Ectodermal cell (in vitro differentiated cells): ENCODE measurements around the gene RAVER1.

Source experiments
- H3K27ac ChIP-seq: 2 replicates; pipeline ENCODE4 v1.7.0; 2013; ENCODE audit warnings: mild to moderate bottlenecking, low read depth, low read length; ENCODE audit not compliant: insufficient read depth, poor library complexity, severe bottlenecking
- H3K27me3 ChIP-seq: 2 replicates; pipeline ENCODE4 v1.7.0; 2013; ENCODE audit warnings: mild to moderate bottlenecking, low read length; ENCODE audit not compliant: insufficient read depth, control insufficient read depth, poor library complexity, severe bottlenecking
- H3K36me3 ChIP-seq: one replicate; pipeline ENCODE4 v1.7.0; 2013; ENCODE audit warnings: low read length; ENCODE audit not compliant: control insufficient read depth, insufficient read depth
- H3K4me1 ChIP-seq: one replicate; pipeline ENCODE4 v1.7.0; 2013; ENCODE audit warnings: low read length; ENCODE audit not compliant: control insufficient read depth, insufficient read depth
- H3K4me3 ChIP-seq: 2 replicates; pipeline ENCODE4 v1.7.0; 2013; ENCODE audit warnings: low read depth, low read length, control low read depth; ENCODE audit not compliant: insufficient read depth
- H3K9me3 ChIP-seq: 2 replicates; pipeline ENCODE4 v1.7.0; 2013; ENCODE audit warnings: mild to moderate bottlenecking, low read length, moderate library complexity; ENCODE audit not compliant: control insufficient read depth
- WGBS, 2 experiments: methylation state at CpG; one replicate each; pipeline ENCODE4 v1.1.7; 2013; ENCODE audit warnings: missing lambda C conversion rate in 2 of 2; 5-methylcytosine and 5-hydroxymethylcytosine counted together

Gene RAVER1

DNA sequence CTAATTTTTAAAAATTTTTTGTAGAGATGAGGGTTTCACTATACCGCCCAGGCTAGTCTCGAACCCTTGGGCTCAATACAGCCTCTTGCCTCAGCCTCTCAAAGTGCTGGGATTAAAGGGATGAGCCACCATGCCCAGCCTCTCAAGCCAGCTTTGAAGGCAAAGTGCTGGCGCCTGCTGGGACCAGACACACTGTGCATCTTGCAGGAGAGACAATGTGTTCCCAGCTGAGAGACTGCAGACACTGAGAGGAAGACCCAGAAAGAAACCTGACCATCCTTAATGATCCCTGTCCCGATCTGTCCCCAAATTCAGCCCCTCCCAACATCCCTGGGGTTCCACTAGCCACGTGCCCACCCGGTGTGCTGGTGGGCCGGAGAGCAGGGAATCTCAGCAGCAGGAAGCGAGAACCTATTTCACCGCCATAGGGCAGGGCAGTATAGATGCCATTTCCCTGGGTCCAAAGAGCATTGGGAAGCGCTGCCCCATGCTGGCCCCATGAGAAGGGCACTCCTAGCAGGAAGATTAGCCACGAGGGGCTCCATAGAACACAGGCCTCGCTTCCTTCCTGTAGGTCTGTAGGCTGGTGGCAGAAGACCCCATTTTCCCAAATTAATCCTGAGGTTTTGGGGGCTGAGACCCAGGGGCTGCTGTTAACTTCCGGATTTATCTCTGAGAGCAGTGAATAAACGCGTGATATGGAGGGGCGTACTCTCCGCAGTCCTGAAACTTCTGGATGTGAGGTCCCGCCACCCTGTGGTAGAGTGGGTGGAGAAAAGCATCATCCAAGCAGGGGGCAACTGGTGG, 968 bp downstream of the RAVER1 start:
- Histone ChIP-seq H3K27me3 (peaks cover 19% of the 10 kb centered on the region), H3K4me1 (peaks cover 17% of the 10 kb centered on the region), H3K4me3 (peak overlapping the region; percentile 63), H3K27ac (no peak overlapping the region), H3K9me3 (no peaks in the 10 kb centered on the region), H3K36me3 (peaks cover 25% of the 10 kb centered on the region)
- 41 to 44% methylated on average over 18 of the region's 18 CpGs for WGBS, 2 experiments

DNA sequence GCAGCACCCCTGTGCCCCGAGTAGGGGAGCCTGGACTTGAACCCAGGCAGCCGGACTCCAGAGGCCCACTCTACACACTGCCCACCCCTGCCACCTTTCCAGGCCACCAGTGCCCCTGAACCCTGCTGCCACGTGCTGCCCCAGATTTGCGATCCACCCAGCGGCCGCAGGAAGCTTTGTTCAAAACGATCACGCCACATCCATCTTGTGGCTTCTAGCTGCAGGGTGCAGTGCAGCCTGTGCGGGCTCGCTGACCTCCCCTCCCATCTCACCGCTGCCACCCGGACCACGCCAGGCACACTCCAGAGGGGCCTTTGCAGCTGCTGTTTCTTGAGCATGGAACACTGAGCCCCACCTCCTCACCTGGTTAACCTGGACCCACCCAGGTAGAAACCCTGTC, 3.8 kb downstream of the RAVER1 start:
- H3K27ac ChIP-seq = no peak overlapping the region
- no peak overlapping the region for H3K4me3 ChIP-seq
- peaks cover 9% of the 10 kb centered on the region for H3K27me3 ChIP-seq
- H3K4me1 ChIP-seq = peaks cover 17% of the 10 kb centered on the region
- H3K9me3 ChIP-seq = no peaks in the 10 kb centered on the region
- peaks cover 36% of the 10 kb centered on the region for H3K36me3 ChIP-seq
- WGBS, 2 experiments = 95 to 96% methylated on average over 13 of the region's 13 CpGs

DNA sequence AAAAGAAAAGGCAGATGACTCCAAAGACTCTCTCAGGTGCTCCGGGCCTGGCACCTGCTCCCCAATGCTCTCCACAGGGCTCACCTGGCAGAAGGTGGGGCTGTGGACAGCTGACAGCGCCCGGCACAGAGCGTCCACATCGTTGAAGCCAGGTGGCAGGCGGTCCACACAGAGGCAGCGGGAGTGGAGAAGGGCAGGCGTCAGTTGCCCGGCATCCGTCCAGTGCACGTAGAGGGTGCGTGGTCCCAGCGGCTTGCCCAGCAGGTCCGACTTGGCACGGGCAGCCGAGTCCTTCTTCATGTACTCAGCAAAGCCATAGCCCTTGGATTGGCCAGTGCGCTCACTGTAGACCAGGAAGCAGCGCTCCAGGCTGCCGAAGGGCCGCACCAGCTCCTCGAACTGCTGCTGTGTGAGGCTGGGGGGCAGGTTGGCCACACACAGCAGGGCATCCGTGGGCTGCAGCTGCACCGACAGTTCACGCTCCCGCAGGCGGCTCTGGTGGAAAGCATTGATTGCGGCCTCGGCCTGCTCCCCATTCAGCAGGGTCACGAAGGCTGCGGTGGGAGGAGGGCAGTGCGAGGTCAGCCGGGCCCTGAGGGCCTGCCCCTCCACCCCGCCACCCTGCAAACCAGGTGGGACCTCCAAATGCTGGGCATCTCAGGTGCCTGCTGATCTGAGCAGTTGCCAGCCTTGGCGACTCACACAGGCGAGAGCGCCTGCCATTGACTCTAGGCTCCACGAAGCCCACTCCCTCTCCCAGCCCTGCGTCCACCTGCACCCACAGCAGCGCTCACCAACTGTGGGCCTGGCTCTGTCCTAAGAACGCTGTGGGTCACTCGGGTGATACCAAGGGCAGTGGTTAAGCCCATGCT, 4.5 kb downstream of the RAVER1 start:
- Histone ChIP-seq H3K36me3 (peaks cover 40% of the 10 kb centered on the region), H3K27ac (no peak overlapping the region), H3K9me3 (no peaks in the 10 kb centered on the region), H3K4me3 (no peak overlapping the region), H3K4me1 (peaks cover 10% of the 10 kb centered on the region), H3K27me3 (peaks cover 1% of the 10 kb centered on the region)
- WGBS, 2 experiments = 96 to 97% methylated on average over 41 of the region's 41 CpGs

DNA sequence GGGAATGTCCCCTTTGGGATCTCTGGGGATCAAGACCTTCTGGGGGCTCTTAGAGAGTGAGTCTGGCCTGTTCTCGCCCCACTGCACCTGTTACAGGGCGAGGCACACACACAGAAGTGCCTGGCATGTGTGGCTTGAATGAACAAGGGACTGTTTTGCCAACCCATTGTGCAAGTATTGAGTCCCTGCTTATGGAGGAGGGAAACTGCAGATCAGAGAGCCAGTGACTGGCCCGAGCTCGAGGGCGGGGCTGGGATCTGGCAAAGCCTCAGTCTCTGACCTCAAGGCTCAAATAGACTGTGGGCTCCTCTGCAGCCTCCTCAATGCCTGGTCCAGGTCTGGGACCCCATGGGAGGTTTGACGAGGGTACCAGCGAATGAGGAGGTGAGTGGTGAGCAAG, 5.5 kb downstream of the RAVER1 start:
- peaks cover 47% of the 10 kb centered on the region for H3K36me3 ChIP-seq
- 96 to 97% methylated on average over 7 of the region's 7 CpGs for WGBS, 2 experiments
- H3K27ac ChIP-seq = no peak overlapping the region

DNA sequence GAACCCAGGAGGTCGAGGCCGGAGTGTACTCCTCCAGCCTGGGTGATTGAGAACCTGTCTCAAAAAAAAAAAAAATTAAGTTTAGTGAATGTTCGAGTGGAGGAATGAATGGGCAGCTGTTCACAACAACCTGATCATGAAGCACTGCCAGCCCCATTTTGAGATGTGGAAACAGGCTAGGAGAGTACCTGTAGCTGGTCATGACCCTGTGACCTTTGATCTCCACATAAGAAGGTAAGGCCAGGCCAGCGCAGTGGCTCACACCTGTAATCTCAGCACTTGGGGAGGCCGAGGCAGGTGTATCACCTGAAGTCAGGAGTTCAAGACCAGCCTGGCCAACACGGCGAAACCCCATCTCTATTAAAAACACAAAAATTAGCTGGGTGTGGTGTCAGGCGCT, 7.6 kb downstream of the RAVER1 start:
- no peak overlapping the region for H3K27ac ChIP-seq
- H3K4me1 ChIP-seq = no peaks in the 10 kb centered on the region
- H3K4me3 ChIP-seq = no peak overlapping the region
- no peaks in the 10 kb centered on the region for H3K9me3 ChIP-seq
- peaks cover 65% of the 10 kb centered on the region for H3K36me3 ChIP-seq
- 93% methylated on average over 8 of the region's 8 CpGs for WGBS, 2 experiments
- H3K27me3 ChIP-seq = no peaks in the 10 kb centered on the region

More for the DNA sequence above, 5.5 kb downstream of the RAVER1 start:
- H3K9me3 ChIP-seq = no peaks in the 10 kb centered on the region
- H3K27me3 ChIP-seq = no peaks in the 10 kb centered on the region
- no peak overlapping the region for H3K4me3 ChIP-seq
- peaks cover 10% of the 10 kb centered on the region for H3K4me1 ChIP-seq

DNA sequence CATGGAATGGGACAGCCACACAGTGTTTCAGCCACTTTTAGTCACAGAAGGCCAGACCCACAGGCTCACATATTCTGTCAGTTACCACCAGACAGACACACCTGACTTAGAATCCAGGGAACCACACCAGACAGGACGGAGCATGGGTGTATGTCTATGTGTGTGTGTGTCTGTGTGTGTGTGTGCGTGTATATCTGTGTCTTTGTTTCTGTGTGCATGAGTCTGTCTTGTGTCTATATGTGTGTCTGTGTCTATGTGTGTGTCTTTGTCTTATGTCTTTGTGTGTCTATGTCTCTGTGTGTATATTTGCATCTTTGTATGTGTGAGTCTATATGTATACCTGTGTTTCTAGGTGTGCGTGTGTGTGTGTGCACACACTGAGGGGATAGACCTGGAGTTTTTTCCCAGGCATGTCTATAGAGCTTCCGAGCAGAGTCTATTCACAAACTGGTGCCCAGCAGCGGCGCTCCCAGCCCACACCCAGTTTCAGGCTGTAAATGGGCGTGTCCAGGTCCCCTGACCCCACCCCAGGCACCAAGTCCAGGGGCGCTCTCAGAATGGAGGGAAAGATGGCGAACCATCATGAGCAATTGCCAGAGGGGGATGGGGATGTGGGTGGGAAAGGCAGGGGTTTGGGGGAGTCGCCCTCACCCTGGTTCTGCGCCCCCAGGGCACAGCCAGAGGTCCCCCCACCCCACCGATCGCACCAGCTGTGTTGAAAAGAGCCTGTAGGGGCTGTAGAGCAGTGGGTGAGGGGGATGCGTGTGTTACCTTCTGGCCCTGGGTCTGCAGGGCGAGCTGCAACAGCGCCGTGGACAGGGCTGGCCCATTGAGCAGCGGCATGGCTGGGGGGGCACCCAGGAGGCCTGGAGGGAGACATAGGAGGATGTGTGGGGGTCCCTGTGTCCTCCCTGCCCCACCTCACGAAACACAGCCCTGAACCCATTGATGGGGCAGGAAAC, 11.2 kb downstream of the RAVER1 start:
- peaks cover 54% of the 10 kb centered on the region for H3K36me3 ChIP-seq
- H3K27ac ChIP-seq = no peak overlapping the region
- WGBS, 2 experiments = 96 to 97% methylated on average over 19 of the region's 19 CpGs
- H3K4me3 ChIP-seq = no peak overlapping the region
- no peaks in the 10 kb centered on the region for H3K27me3 ChIP-seq
- H3K9me3 ChIP-seq = no peaks in the 10 kb centered on the region
- no peaks in the 10 kb centered on the region for H3K4me1 ChIP-seq

DNA sequence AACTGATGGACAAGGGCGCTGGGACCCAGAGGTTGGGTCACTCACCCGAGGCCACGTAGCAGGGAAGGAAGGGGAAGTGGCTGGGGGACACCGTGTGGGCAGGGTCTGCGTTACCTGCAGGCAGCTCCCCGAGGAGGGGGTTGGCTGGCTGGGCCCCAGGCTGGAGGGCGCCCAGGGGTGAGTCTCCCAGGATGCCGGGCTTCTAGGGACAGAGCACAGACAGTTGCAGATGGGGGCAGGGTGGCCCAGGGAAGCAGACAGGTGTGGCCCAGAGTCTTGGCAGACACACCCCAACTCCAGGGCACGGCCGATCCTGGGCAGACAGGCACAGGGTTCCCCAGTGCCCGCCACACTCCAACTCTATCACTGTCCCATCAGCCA, 11.9 kb downstream of the RAVER1 start:
- H3K27me3 ChIP-seq = no peaks in the 10 kb centered on the region
- 93 to 95% methylated on average over 11 of the region's 11 CpGs for WGBS, 2 experiments
- H3K4me1 ChIP-seq = peaks cover under 1% of the 10 kb centered on the region
- no peaks in the 10 kb centered on the region for H3K9me3 ChIP-seq
- H3K4me3 ChIP-seq = no peak overlapping the region
- no peak overlapping the region for H3K27ac ChIP-seq
- peaks cover 52% of the 10 kb centered on the region for H3K36me3 ChIP-seq

DNA sequence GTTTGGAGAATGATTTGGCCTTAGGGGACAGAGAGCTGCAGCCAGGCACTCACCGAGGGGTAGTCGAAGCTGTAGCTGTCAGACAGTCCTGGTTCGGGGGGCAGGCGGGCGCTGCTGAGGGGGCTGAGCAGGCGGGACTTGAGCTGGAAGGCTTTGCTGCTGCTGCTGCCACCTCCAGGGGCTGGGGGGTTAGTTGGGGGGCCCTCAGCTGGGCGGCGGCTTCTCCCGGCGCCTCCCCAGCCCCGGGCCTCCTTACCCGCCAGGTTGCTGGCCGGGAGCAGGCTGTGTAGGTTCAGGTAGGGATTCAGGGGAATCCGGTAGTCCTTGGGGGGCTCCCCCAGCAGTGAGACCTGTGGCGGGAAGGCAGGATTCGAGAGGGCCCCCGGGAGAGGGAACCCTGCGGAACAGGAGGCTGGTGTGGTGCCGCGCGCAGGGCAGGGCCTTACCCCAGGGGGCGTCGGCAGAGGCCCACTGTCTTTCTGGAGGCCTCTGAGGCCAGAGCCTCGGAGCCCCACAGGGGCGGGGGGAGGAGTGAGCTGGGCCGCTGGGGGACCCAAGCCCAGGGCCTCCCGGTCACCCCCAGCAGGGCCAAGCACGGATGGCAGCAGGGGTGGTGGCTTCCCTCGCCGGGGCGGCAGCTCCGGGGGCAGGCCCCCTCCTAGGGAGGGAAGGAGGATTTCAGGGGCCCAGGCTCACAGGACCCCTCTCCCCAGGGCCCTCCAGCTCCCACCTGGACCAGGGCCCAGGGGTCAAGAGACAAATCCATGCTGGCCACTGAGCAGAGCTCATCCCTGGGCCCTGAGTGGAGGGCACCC, 12.5 kb downstream of the RAVER1 start:
- Histone ChIP-seq H3K4me1 (peaks cover 6% of the 10 kb centered on the region), H3K27me3 (no peaks in the 10 kb centered on the region), H3K4me3 (no peak overlapping the region), H3K36me3 (peaks cover 50% of the 10 kb centered on the region), H3K27ac (no peak overlapping the region), H3K9me3 (no peaks in the 10 kb centered on the region)
- WGBS, 2 experiments = 95% methylated on average over 32 of the region's 32 CpGs
